B cell (primary cell): ENCODE measurements around the gene PRSS56. TPM values are rescaled to one million over a fixed set of nuclear protein-coding genes. Genes with fewer than 3 reads are reported as not detected.
A peak's percentile ranks its signal among the peaks of the same experiment; 100 is the strongest.

ENCODE experiments used
- ATAC-seq: fragments of 200-7000 bp; cut with Tn5 transposase; one replicate; pipeline ENCODE4 v1.10.0; 2021; ENCODE audit warnings: low read depth, mild to moderate bottlenecking, moderate number of reproducible peaks, moderate library complexity
- CTCF ChIA-PET: fragments of 350-600 bp; sonication (Branson Sonifier 250); formaldehyde crosslinking; loops from one replicate; lab custom pipeline; 2021; ENCODE audit warnings: antibody characterized with exemption, inconsistent platforms; lab: Charles Lee
- POLR2A ChIA-PET: fragments of 350-600 bp; sonication (Branson Sonifier 250); formaldehyde crosslinking; loops from one replicate; lab custom pipeline; 2021; ENCODE audit warnings: antibody characterized with exemption; lab: Charles Lee
- DNase-seq: peaks from one replicate; pipeline ENCODE4 v3.0.0; 2013
- H2AFZ ChIP-seq: 2 replicates; pipeline ENCODE4 v1.6.1; 2012; ENCODE audit warnings: mild to moderate bottlenecking, low read depth, low read length; ENCODE audit not compliant: insufficient read depth, poor library complexity, severe bottlenecking
- H3K27ac ChIP-seq, 2 donors: 1 replicate in 1 of 2; 2 replicates in 1 of 2; pipeline ENCODE4 v1.5.1; 2012 to 2013; ENCODE audit warnings: low read length in 2 of 2, mild to moderate bottlenecking in 2 of 2, moderate library complexity in 1 of 2
- H3K27me3 ChIP-seq, 4 experiments: fragments of 200-600 bp in 1 of 4; sonication (generic) in 1 of 4; replicated peaks in 1 of 4; 1 replicate in 2 of 4; 2 replicates in 2 of 4; pipeline versions ENCODE4 v1.6.1 to v1.7.0; 2013 to 2016; ENCODE audit warnings: low read length in 3 of 4, mild to moderate bottlenecking in 2 of 4, mixed read lengths in 1 of 4, moderate library complexity in 1 of 4; ENCODE audit not compliant: insufficient read depth in 4 of 4, control insufficient read depth in 3 of 4; ENCODE audit errors: control extremely low read depth in 1 of 4
- H3K36me3 ChIP-seq, 2 experiments: replicated peaks in 1 of 2; 1 replicate in 1 of 2; 2 replicates in 1 of 2; pipeline versions ENCODE4 v1.6.1 to v1.7.1; 2013; ENCODE audit warnings: low read length in 1 of 2; ENCODE audit not compliant: insufficient read depth in 2 of 2, control insufficient read depth in 1 of 2; ENCODE audit errors: control extremely low read depth in 1 of 2, extremely low read depth in 1 of 2
- H3K4me1 ChIP-seq, 2 donors: fragments of 200-600 bp in 1 of 2; sonication (generic) in 1 of 2; 1 replicate in 1 of 2; 2 replicates in 1 of 2; pipeline versions ENCODE4 v1.5.1 to v1.6.1; 2013 to 2017; ENCODE audit warnings: low read length in 2 of 2; ENCODE audit not compliant: control insufficient read depth in 2 of 2, insufficient read depth in 2 of 2
- H3K4me2 ChIP-seq: replicated peaks from 2 replicates; pipeline ENCODE3; 2012; ENCODE audit warnings: mild to moderate bottlenecking, low read depth, low read length; ENCODE audit not compliant: poor library complexity, severe bottlenecking
- H3K4me3 ChIP-seq, 5 experiments: fragments of 200-600 bp in 1 of 5; sonication (generic) in 1 of 5; 1 replicate in 3 of 5; 2 replicates in 2 of 5; pipeline versions ENCODE4 v1.5.1 to v1.7.0; 2011 to 2016; ENCODE audit warnings: low read length in 4 of 5, mild to moderate bottlenecking in 4 of 5, low read depth in 2 of 5, control low read depth in 1 of 5, moderate library complexity in 1 of 5; ENCODE audit not compliant: insufficient read depth in 1 of 5; ENCODE audit errors: control extremely low read depth in 1 of 5, extremely low read depth in 1 of 5
- H3K79me2 ChIP-seq: fragments of 200-600 bp; sonication (generic); one replicate; pipeline ENCODE4 v1.6.0; 2016; ENCODE audit warnings: low read length; ENCODE audit not compliant: control insufficient read depth, insufficient read depth
- H3K9ac ChIP-seq: fragments of 200-600 bp; sonication (generic); 2 replicates; pipeline ENCODE4 v1.6.1; 2017; ENCODE audit warnings: mild to moderate bottlenecking, low read length, moderate library complexity
- H3K9me3 ChIP-seq, 3 donors: one replicate each; pipeline versions ENCODE4 v1.6.1 to v1.7.1; 2013; ENCODE audit warnings: low read length in 2 of 3; ENCODE audit not compliant: control insufficient read depth in 2 of 3, insufficient read depth in 1 of 3; ENCODE audit errors: control extremely low read depth in 1 of 3
- H4K20me1 ChIP-seq: 2 replicates; pipeline ENCODE4 v1.6.0; 2012; ENCODE audit warnings: mild to moderate bottlenecking, low read length; ENCODE audit not compliant: insufficient read depth, control insufficient read depth, poor library complexity, severe bottlenecking
- H3K27ac Mint-ChIP-seq: one replicate; pipeline ENCODE4 v1.8.0; 2021; ENCODE audit warnings: mixed read lengths
- H3K27me3 Mint-ChIP-seq: one replicate; pipeline ENCODE4 v1.8.0; 2021; ENCODE audit warnings: mixed read lengths
- H3K4me1 Mint-ChIP-seq: one replicate; pipeline ENCODE4 v1.8.0; 2021; ENCODE audit warnings: mixed read lengths
- H3K4me3 Mint-ChIP-seq: one replicate; pipeline ENCODE4 v1.8.0; 2021; ENCODE audit warnings: mixed read lengths
- H3K9me3 Mint-ChIP-seq: one replicate; pipeline ENCODE4 v1.8.0; 2022; ENCODE audit warnings: mixed read lengths; ENCODE audit not compliant: insufficient read depth
- EZH2 ChIP-seq: IDR thresholded peaks from 2 replicates; pipeline ENCODE4 v1.6.1; 2012; ENCODE audit warnings: borderline replicate concordance, low read depth, mild to moderate bottlenecking, moderate library complexity, low read length; ENCODE audit not compliant: insufficient read depth, poor library complexity, severe bottlenecking
- WGBS: methylation state at CpG from one replicate; pipeline ENCODE4 v1.1.5; 2013; ENCODE audit warnings: missing lambda C conversion rate; ENCODE audit not compliant: insufficient coverage; 5-methylcytosine and 5-hydroxymethylcytosine counted together
- intact Hi-C: fragments of 100-400 bp; cut with micrococcal nuclease; formaldehyde crosslinking; loops from one replicate; pipeline ENCODE4 v1.10.0; 2022
- polyA plus RNA-seq: library from polyadenylated mRNA; depleted of rRNA; stranded (reverse); fragments of >200 nt; gene quantifications from 2 replicates; pipeline ENCODE4 v1.2.3, GENCODE V29; 2012
- total RNA-seq, 2 donors: library from RNA; stranded (reverse); fragments of 120-200 nt in 1 of 2; gene quantifications; 1 replicate in 1 of 2; 2 replicates in 1 of 2; pipeline versions ENCODE4 v1.2.3 to v1.2.4, GENCODE V29; 2013 to 2022
- TF ChIP-seq, protein P1 (sequence below): fragments of 200-600 bp; IDR thresholded peaks from one replicate; pipeline ENCODE4 v1.8.0; 2022; ENCODE audit warnings: antibody characterized with exemption, mild to moderate bottlenecking

The PRSS56 gene
- total and polyA plus RNA-seq, 2 donors (not counting 1 experiment from before 2014, with no cell fraction given) = not detected

DNA sequence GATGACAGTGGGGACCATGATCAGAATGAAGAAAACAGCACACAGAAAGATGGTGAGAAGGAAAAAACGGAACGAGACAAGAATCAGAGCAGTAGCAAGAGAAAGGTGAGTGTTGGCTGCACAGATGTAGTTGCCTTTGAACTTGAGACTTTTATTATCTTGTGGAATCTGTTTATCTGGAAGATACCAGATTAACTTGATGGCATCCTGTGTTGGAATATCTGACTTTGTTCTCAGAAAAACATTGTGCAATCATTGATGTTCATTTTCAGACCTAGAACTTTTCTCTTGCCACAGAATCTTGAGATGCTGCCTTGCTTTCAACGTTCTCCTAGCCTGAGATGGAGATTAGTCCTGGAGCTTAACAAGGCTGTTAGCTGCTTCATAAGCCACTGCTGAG, 36.2 kb downstream of the PRSS56 start:
- DNase-seq (no peak), ATAC-seq (no peak)
- peaks cover 34% of the 10 kb centered on the region for H3K79me2 ChIP-seq
- CTCF ChIA-PET = no interaction called here
- H3K27ac ChIP-seq = no peak overlapping the region
- Mint-ChIP-seq H3K27ac (no peak overlapping the region), H3K4me1 (peaks cover 41% of the 10 kb centered on the region), H3K9me3 (no peaks in the 10 kb centered on the region), H3K4me3 (no peak overlapping the region), H3K27me3 (no peaks in the 10 kb centered on the region)
- H3K9me3 ChIP-seq = no peaks in the 10 kb centered on the region
- H3K27me3 ChIP-seq = no peaks in the 10 kb centered on the region
- POLR2A ChIA-PET = no interaction called here
- no peak overlapping the region for H3K4me3 ChIP-seq
- peaks cover 7 to 55% of the 10 kb centered on the region in 2 experiments for H3K36me3 ChIP-seq
- intact Hi-C loops = loop anchor here (10.0 kb wide), 1 partner anchor 1502 kb away; the partner anchor contains the start of gene PSMD1
- H4K20me1 ChIP-seq = peaks cover 28% of the 10 kb centered on the region
- no peak overlapping the region for H2AFZ ChIP-seq
- peaks cover 6 to 20% of the 10 kb centered on the region in 2 donors for H3K4me1 ChIP-seq
- 100% methylated on average over 3 of the region's 3 CpGs for WGBS
- no peak overlapping the region for H3K9ac ChIP-seq
- TF ChIP-seq, protein P1, sequence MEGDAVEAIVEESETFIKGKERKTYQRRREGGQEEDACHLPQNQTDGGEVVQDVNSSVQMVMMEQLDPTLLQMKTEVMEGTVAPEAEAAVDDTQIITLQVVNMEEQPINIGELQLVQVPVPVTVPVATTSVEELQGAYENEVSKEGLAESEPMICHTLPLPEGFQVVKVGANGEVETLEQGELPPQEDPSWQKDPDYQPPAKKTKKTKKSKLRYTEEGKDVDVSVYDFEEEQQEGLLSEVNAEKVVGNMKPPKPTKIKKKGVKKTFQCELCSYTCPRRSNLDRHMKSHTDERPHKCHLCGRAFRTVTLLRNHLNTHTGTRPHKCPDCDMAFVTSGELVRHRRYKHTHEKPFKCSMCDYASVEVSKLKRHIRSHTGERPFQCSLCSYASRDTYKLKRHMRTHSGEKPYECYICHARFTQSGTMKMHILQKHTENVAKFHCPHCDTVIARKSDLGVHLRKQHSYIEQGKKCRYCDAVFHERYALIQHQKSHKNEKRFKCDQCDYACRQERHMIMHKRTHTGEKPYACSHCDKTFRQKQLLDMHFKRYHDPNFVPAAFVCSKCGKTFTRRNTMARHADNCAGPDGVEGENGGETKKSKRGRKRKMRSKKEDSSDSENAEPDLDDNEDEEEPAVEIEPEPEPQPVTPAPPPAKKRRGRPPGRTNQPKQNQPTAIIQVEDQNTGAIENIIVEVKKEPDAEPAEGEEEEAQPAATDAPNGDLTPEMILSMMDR = no peak
- TF ChIP-seq EZH2 = no peak
- no peak overlapping the region for H3K4me2 ChIP-seq

DNA sequence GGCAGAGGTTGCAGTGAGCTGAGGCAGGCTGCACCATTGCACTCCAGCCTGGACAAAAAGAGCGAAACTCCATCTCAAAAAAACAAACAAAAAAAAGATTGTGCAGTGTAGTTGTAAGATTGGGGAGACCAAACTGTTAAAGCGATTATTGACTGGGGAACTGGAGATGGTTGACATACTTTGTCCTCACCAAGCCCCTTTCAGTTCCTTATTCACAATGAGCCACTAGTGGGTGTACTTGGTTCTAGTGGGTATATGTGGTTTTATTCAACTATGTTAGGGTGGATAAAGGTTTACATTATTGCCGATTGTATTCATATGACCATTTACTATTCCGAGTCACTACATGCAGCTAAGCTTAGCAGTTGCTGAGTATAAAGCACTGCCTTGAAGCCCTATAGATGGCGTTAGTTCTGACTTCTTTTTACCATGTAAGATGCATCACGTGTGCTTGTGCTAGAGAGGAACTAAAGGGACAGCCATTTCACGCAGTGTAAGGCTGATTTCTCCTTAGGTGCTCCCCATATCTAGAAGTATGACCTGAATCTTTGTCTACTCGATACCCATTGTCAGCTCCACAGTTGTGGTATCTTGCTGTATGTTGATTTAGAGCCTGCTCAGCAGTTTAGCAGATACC, 42.4 kb downstream of the PRSS56 start:
- H3K27me3 Mint-ChIP-seq = no peaks in the 10 kb centered on the region
- Histone ChIP-seq H4K20me1 (no peaks in the 10 kb centered on the region), H3K9me3 (no peaks in the 10 kb centered on the region), H3K27me3 (no peaks in the 10 kb centered on the region), H2AFZ (no peak overlapping the region), H3K4me2 (peak overlapping the region; percentile 24), H3K79me2 (no peaks in the 10 kb centered on the region), H3K9ac (no peak overlapping the region), H3K4me1 (peaks cover 13 to 19% of the 10 kb centered on the region in 2 donors), H3K36me3 (peaks cover 19 to 68% of the 10 kb centered on the region in 2 experiments), H3K27ac (peak overlapping the region in 1 of 2 donors; percentile 38), H3K4me3 (no peak overlapping the region)
- DNase-seq (peak; percentile 54), ATAC-seq (peak; percentile 58)
- POLR2A ChIA-PET = no interaction called here
- H3K4me3 Mint-ChIP-seq = peak overlapping the region; percentile 41
- H3K4me1 Mint-ChIP-seq = peaks cover 17% of the 10 kb centered on the region
- H3K9me3 Mint-ChIP-seq = no peaks in the 10 kb centered on the region
- WGBS = 61% methylated on average over 3 of the region's 8 CpGs
- TF ChIP-seq, protein P1 = no peak
- no peak for TF ChIP-seq EZH2
- intact Hi-C loops = no loop called here
- H3K27ac Mint-ChIP-seq = peak overlapping the region; percentile 51
- CTCF ChIA-PET = interaction anchor here (0.5 kb wide), 1 partner anchor 53 kb away, joined by 3 read pairs; no protein-coding TSS in a partner anchor
